Cardiac fibroblast (primary cell): ENCODE data around the gene BTG3.

Experiments
- DNase-seq, 2 donors: peaks; one replicate each; pipeline versions ENCODE4 v3.0.0 to v3.0.0-alpha.2; 2010; ENCODE audit warnings: low read depth in 2 of 2
- H3K4me3 ChIP-seq, 2 donors: replicated peaks in 1 of 2; 1 replicate in 1 of 2; 2 replicates in 1 of 2; pipeline ENCODE4 v1.5.1; 2011; ENCODE audit warnings: low read depth in 2 of 2, low read length in 2 of 2, mild to moderate bottlenecking in 2 of 2, moderate library complexity in 1 of 2
- CTCF ChIP-seq: IDR thresholded peaks from one replicate; pipeline ENCODE4 v1.5.1; 2011; ENCODE audit warnings: low read depth, mild to moderate bottlenecking, low read length, inconsistent platforms

BTG3 gene

GRCh38 chr21:17612023-17612564 is 607 bp downstream of the BTG3 start:
- no peak for TF ChIP-seq CTCF
- peak overlapping the region; percentile 76 to 87 for H3K4me3 ChIP-seq
- peak; percentile 57 to 75 for DNase-seq

- TF ChIP-seq CTCF, result peak; percentile 1
- peak; percentile 93 for DNase-seq
- peak overlapping the region; percentile 76 to 87 for H3K4me3 ChIP-seq
These were observed 1.2 kb downstream of the BTG3 start for GRCh38 chr21:17611414-17612022.

DNA sequence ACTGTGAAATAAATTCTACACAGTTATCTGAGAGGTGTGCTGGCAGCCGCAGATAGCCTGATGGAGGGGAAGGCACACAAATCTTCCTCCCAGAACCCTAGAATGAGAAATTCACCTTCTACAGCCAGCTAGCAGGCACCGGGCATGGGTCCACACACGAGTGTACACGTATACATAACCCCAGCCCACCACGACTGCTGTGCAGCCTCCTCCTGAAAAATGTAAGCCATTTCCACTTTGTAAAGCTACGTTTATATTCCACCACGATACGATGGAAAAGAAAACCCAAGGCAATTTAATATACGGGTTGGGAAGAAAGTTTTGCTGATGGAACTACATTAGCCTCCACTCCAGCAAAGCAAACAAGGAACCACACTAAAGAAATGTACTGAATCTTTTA is 1.8 kb downstream of the BTG3 start:
- peak overlapping the region; percentile 76 to 87 for H3K4me3 ChIP-seq
- DNase-seq, result peak in 1 of 2 donors; percentile 32
- TF ChIP-seq CTCF, result no peak

DNA sequence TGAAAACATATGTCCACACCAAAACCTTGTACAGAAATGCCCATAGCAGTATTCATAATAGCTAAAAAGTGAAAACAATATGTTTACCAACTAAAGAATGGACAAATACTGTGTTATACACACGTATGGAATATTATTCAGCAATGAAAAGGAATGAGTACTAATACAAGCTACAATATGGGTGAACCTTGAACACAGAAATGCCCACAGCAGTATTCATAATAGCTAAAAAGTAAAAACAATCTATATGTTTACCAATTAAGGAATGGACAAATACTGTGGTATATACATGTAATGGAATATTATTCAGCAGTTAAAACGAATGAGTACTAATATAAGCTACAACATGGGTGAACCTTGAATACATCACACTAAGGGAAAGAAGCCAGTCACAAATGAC is 3.0 kb downstream of the BTG3 start:
- no peak overlapping the region for H3K4me3 ChIP-seq
- no peak for DNase-seq
- TF ChIP-seq CTCF, result no peak

GRCh38 chr21:17607684-17608083 is 5.0 kb downstream of the BTG3 start:
- TF ChIP-seq CTCF, result no peak
- no peak overlapping the region for H3K4me3 ChIP-seq
- no peak for DNase-seq

- TF ChIP-seq CTCF, result no peak
- peak; percentile 37 to 38 for DNase-seq
- H3K4me3 ChIP-seq, result no peak overlapping the region
These were observed 9.8 kb downstream of the BTG3 start for GRCh38 chr21:17602874-17603273.

GRCh38 chr21:17598437-17598836 is 14.3 kb downstream of the BTG3 start:
- H3K4me3 ChIP-seq, result no peak overlapping the region
- no peak for TF ChIP-seq CTCF
- DNase-seq, result no peak
